GM23338 (cell line): ENCODE data around the gene LRP1B. TPM values are rescaled to one million over a fixed set of nuclear protein-coding genes. Genes with fewer than 3 reads are reported as not detected.
A peak's percentile ranks its signal among the peaks of the same experiment; 100 is the strongest.

ENCODE experiments used
- ATAC-seq: fragments of 200-7000 bp; cut with Tn5 transposase; 3 replicates; pipeline ENCODE4 v1.9.1; 2020
- DNase-seq: peaks from one replicate; pipeline ENCODE4 v3.0.0-alpha.2; 2015; ENCODE audit warnings: low spot score
- H2AFZ ChIP-seq: fragments of 200-600 bp; sonication (generic); 2 replicates; pipeline ENCODE4 v1.8.0; 2016; ENCODE audit warnings: antibody characterized with exemption, mild to moderate bottlenecking, moderate library complexity
- H3F3A ChIP-seq: fragments of 200-600 bp; sonication (generic); replicated peaks from 2 replicates; pipeline ENCODE4 v1.8.0; 2017; ENCODE audit warnings: antibody characterized with exemption, mixed run types, low read depth
- H3K27ac ChIP-seq: fragments of 200-600 bp; sonication (generic); 2 replicates; pipeline ENCODE4 v1.6.1; 2016; ENCODE audit warnings: low read depth
- H3K27me3 ChIP-seq: fragments of 200-600 bp; sonication (generic); 2 replicates; pipeline ENCODE4 v1.8.0; 2016; ENCODE audit warnings: mild to moderate bottlenecking, mixed run types, moderate library complexity; ENCODE audit not compliant: insufficient read depth
- H3K36me3 ChIP-seq: fragments of 200-600 bp; sonication (generic); 2 replicates; pipeline ENCODE4 v1.8.0; 2016; ENCODE audit warnings: mild to moderate bottlenecking; ENCODE audit not compliant: insufficient read depth
- H3K4me1 ChIP-seq: fragments of 200-600 bp; sonication (generic); 2 replicates; pipeline ENCODE4 v1.8.0; 2016; ENCODE audit warnings: mild to moderate bottlenecking, moderate library complexity; ENCODE audit not compliant: insufficient read depth
- H3K4me2 ChIP-seq: fragments of 200-600 bp; sonication (generic); 2 replicates; pipeline ENCODE4 v1.7.1; 2017; ENCODE audit warnings: mixed run types
- H3K4me3 ChIP-seq: fragments of 200-600 bp; sonication (generic); 2 replicates; pipeline ENCODE4 v1.6.1; 2016; ENCODE audit warnings: mixed run types
- H3K79me2 ChIP-seq: fragments of 200-600 bp; sonication (generic); replicated peaks from 2 replicates; pipeline ENCODE4 v1.8.0; 2017; ENCODE audit warnings: mild to moderate bottlenecking; ENCODE audit not compliant: insufficient read depth
- H3K9me2 ChIP-seq: fragments of 200-600 bp; sonication (generic); 2 replicates; pipeline ENCODE4 v1.8.0; 2017; ENCODE audit not compliant: insufficient read depth
- H4K20me1 ChIP-seq: fragments of 200-600 bp; sonication (generic); replicated peaks from 2 replicates; pipeline ENCODE4 v1.8.0; 2017; ENCODE audit warnings: mild to moderate bottlenecking; ENCODE audit not compliant: insufficient read depth
- H3K27ac Mint-ChIP-seq: 2 replicates; pipeline ENCODE4 v1.8.0; 2020; ENCODE audit warnings: inconsistent platforms, mild to moderate bottlenecking, moderate library complexity, mixed read lengths
- H3K27me3 Mint-ChIP-seq: 3 replicates; pipeline ENCODE4 v1.8.0; 2022; ENCODE audit warnings: low read depth, mild to moderate bottlenecking, moderate library complexity, mixed read lengths, inconsistent platforms; ENCODE audit not compliant: insufficient read depth, poor library complexity
- H3K36me3 Mint-ChIP-seq: 3 replicates; pipeline ENCODE4 v1.8.0; 2021; ENCODE audit warnings: low read depth, mild to moderate bottlenecking, inconsistent platforms, moderate library complexity, mixed read lengths
- H3K4me1 Mint-ChIP-seq: 3 replicates; pipeline ENCODE4 v1.8.0; 2020; ENCODE audit warnings: mild to moderate bottlenecking, inconsistent platforms, mixed read lengths
- H3K4me3 Mint-ChIP-seq: 3 replicates; pipeline ENCODE4 v1.8.0; 2021; ENCODE audit warnings: moderate library complexity, mild to moderate bottlenecking, inconsistent platforms, mixed read lengths
- H3K9me3 Mint-ChIP-seq: 3 replicates; pipeline ENCODE4 v1.8.0; 2020; ENCODE audit warnings: moderate library complexity, mild to moderate bottlenecking, inconsistent platforms, mixed read lengths
- CREB1 ChIP-seq: fragments of 250-450 bp; sonication (Bioruptor Pico); IDR thresholded peaks from 2 replicates; pipeline ENCODE4 v1.5.0; 2020; ENCODE audit warnings: low read depth, mild to moderate bottlenecking, moderate library complexity
- ETS1 ChIP-seq: IDR thresholded peaks from 2 replicates; pipeline ENCODE4 v1.6.1; 2016; ENCODE audit warnings: antibody characterized with exemption
- EZH2 ChIP-seq: fragments of 200-600 bp; sonication (generic); IDR thresholded peaks from one replicate; pipeline ENCODE4 v1.8.0; 2017; ENCODE audit warnings: antibody characterized with exemption, mild to moderate bottlenecking, low read depth; ENCODE audit not compliant: unreplicated experiment
- JUNB ChIP-seq: IDR thresholded peaks from one replicate; pipeline ENCODE4 v1.6.1; 2016; ENCODE audit warnings: antibody characterized with exemption; ENCODE audit not compliant: unreplicated experiment
- NANOG ChIP-seq: IDR thresholded peaks from 2 replicates; pipeline ENCODE4 v1.6.1; 2016; ENCODE audit warnings: antibody characterized with exemption, borderline replicate concordance
- STAT1 ChIP-seq: IDR thresholded peaks from one replicate; pipeline ENCODE4 v1.6.1; 2016; ENCODE audit warnings: antibody characterized with exemption; ENCODE audit not compliant: unreplicated experiment
- ZNF331 ChIP-seq: fragments of 250-450 bp; sonication (Bioruptor Pico); IDR thresholded peaks from 2 replicates; pipeline ENCODE4 v1.5.0; 2020; ENCODE audit warnings: low read depth, mild to moderate bottlenecking, moderate library complexity
- polyA plus RNA-seq: library from polyadenylated mRNA; unstranded; fragments of >200 nt; fragmentation: Nextera tagmentation; extraction: Ambion mirVana; gene quantifications from 2 replicates; pipeline ENCODE4 v1.2.1, GENCODE V29; 2016
- total RNA-seq: library from RNA; depleted of rRNA; stranded (reverse); fragments of >200 nt; shearing (Covaris generic); gene quantifications from 2 replicates; pipeline ENCODE4 v1.2.3, GENCODE V29; 2014
- TF ChIP-seq, protein P1 (sequence below), 2 experiments: fragments of 200-600 bp in 1 of 2; sonication (generic) in 1 of 2; conservative IDR thresholded peaks; 2 replicates each; pipeline versions ENCODE4 v1.5.1 to v1.6.1; 2016 to 2017; ENCODE audit warnings: antibody characterized with exemption in 2 of 2, low read depth in 2 of 2, mild to moderate bottlenecking in 2 of 2, moderate library complexity in 1 of 2
- TF ChIP-seq, protein P2 (sequence below): fragments of 250-450 bp; sonication (Bioruptor Pico); IDR thresholded peaks from 2 replicates; pipeline ENCODE4 v1.5.0; 2020; ENCODE audit warnings: mild to moderate bottlenecking, moderate library complexity

Gene LRP1B
- total and polyA plus RNA-seq, 2 experiments from 2014 or later: 0.15 to 0.97 TPM

DNA sequence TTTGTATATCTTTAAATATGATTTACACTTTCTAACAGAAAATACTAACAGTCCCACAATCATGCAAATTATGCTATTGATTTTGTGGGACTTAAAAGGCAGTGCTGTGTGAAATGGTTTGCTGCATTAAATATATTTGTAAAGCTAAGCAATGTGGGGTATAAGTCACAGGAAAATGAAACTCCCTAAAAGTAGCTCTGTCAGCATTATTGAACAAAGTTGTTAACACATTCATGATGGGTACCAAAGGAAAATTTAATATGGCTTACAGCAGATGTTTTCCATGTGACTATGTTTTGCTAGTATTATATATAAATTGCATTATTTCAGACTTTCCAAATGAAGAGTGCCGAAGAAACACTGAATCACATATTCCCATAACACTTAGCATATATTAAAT is 1450.0 kb downstream of the LRP1B start:
- Histone ChIP-seq H3K27ac (no peak overlapping the region), H3K9me2 (no peaks in the 10 kb centered on the region), H3K4me3 (no peak overlapping the region), H3K4me2 (no peak overlapping the region), H3K27me3 (no peaks in the 10 kb centered on the region), H3K79me2 (no peaks in the 10 kb centered on the region), H2AFZ (no peak overlapping the region), H4K20me1 (no peaks in the 10 kb centered on the region), H3K36me3 (no peaks in the 10 kb centered on the region), H3K4me1 (no peaks in the 10 kb centered on the region), H3F3A (no peaks in the 10 kb centered on the region)
- Mint-ChIP-seq H3K36me3 (no peaks in the 10 kb centered on the region), H3K4me3 (no peak overlapping the region), H3K4me1 (0 out of 3 replicates have a peak, but pooled peaks cover 3% of the 10 kb centered on the region), H3K27ac (no peak overlapping the region), H3K9me3 (no peaks in the 10 kb centered on the region), H3K27me3 (no peaks in the 10 kb centered on the region)
- TF ChIP-seq ETS1 (no peak), EZH2 (no peak), STAT1 (no peak), ZNF331 (no peak), JUNB (no peak), CREB1 (CRISPR knock-in tag) (no peak)
- TF ChIP-seq, protein P1, sequence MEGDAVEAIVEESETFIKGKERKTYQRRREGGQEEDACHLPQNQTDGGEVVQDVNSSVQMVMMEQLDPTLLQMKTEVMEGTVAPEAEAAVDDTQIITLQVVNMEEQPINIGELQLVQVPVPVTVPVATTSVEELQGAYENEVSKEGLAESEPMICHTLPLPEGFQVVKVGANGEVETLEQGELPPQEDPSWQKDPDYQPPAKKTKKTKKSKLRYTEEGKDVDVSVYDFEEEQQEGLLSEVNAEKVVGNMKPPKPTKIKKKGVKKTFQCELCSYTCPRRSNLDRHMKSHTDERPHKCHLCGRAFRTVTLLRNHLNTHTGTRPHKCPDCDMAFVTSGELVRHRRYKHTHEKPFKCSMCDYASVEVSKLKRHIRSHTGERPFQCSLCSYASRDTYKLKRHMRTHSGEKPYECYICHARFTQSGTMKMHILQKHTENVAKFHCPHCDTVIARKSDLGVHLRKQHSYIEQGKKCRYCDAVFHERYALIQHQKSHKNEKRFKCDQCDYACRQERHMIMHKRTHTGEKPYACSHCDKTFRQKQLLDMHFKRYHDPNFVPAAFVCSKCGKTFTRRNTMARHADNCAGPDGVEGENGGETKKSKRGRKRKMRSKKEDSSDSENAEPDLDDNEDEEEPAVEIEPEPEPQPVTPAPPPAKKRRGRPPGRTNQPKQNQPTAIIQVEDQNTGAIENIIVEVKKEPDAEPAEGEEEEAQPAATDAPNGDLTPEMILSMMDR (conservative IDR thresholded peaks at IDR 0.05; ENCODE audit: low read depth in 2 of 2): no peak
- DNase-seq: no peak
- no peak for ATAC-seq

- Histone ChIP-seq H3K4me1 (no peaks in the 10 kb centered on the region), H3K27ac (no peak overlapping the region), H3K36me3 (no peaks in the 10 kb centered on the region), H4K20me1 (no peaks in the 10 kb centered on the region), H3K27me3 (no peaks in the 10 kb centered on the region), H3K79me2 (no peaks in the 10 kb centered on the region), H3F3A (no peaks in the 10 kb centered on the region), H3K9me2 (no peaks in the 10 kb centered on the region), H3K4me2 (no peak overlapping the region), H2AFZ (peak overlapping the region; percentile 70; the same call in 1 of the 2 replicates), H3K4me3 (no peak overlapping the region)
- Mint-ChIP-seq H3K4me3 (no peak overlapping the region), H3K9me3 (no peaks in the 10 kb centered on the region), H3K4me1 (0 out of 3 replicates have a peak, but pooled peaks cover 3% of the 10 kb centered on the region), H3K27ac (no peak overlapping the region), H3K36me3 (no peaks in the 10 kb centered on the region), H3K27me3 (no peaks in the 10 kb centered on the region)
- ATAC-seq (no peak), DNase-seq (no peak)
- TF ChIP-seq, protein P2, sequence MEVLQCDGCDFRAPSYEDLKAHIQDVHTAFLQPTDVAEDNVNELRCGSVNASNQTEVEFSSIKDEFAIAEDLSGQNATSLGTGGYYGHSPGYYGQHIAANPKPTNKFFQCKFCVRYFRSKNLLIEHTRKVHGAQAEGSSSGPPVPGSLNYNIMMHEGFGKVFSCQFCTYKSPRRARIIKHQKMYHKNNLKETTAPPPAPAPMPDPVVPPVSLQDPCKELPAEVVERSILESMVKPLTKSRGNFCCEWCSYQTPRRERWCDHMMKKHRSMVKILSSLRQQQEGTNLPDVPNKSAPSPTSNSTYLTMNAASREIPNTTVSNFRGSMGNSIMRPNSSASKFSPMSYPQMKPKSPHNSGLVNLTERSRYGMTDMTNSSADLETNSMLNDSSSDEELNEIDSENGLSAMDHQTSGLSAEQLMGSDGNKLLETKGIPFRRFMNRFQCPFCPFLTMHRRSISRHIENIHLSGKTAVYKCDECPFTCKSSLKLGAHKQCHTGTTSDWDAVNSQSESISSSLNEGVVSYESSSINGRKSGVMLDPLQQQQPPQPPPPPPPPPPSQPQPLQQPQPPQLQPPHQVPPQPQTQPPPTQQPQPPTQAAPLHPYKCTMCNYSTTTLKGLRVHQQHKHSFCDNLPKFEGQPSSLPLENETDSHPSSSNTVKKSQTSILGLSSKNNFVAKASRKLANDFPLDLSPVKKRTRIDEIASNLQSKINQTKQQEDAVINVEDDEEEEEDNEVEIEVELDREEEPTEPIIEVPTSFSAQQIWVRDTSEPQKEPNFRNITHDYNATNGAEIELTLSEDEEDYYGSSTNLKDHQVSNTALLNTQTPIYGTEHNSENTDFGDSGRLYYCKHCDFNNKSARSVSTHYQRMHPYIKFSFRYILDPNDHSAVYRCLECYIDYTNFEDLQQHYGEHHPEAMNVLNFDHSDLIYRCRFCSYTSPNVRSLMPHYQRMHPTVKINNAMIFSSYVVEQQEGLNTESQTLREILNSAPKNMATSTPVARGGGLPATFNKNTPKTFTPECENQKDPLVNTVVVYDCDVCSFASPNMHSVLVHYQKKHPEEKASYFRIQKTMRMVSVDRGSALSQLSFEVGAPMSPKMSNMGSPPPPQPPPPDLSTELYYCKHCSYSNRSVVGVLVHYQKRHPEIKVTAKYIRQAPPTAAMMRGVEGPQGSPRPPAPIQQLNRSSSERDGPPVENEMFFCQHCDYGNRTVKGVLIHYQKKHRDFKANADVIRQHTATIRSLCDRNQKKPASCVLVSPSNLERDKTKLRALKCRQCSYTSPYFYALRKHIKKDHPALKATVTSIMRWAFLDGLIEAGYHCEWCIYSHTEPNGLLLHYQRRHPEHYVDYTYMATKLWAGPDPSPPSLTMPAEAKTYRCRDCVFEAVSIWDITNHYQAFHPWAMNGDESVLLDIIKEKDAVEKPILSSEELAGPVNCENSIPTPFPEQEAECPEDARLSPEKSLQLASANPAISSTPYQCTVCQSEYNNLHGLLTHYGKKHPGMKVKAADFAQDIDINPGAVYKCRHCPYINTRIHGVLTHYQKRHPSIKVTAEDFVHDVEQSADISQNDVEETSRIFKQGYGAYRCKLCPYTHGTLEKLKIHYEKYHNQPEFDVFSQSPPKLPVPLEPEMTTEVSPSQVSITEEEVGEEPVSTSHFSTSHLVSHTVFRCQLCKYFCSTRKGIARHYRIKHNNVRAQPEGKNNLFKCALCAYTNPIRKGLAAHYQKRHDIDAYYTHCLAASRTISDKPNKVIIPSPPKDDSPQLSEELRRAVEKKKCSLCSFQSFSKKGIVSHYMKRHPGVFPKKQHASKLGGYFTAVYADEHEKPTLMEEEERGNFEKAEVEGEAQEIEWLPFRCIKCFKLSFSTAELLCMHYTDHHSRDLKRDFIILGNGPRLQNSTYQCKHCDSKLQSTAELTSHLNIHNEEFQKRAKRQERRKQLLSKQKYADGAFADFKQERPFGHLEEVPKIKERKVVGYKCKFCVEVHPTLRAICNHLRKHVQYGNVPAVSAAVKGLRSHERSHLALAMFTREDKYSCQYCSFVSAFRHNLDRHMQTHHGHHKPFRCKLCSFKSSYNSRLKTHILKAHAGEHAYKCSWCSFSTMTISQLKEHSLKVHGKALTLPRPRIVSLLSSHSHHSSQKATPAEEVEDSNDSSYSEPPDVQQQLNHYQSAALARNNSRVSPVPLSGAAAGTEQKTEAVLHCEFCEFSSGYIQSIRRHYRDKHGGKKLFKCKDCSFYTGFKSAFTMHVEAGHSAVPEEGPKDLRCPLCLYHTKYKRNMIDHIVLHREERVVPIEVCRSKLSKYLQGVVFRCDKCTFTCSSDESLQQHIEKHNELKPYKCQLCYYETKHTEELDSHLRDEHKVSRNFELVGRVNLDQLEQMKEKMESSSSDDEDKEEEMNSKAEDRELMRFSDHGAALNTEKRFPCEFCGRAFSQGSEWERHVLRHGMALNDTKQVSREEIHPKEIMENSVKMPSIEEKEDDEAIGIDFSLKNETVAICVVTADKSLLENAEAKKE (CRISPR knock-in tag): no peak
- no peak for TF ChIP-seq NANOG
- no peak for TF ChIP-seq JUNB
- TF ChIP-seq, protein P1 (conservative IDR thresholded peaks at IDR 0.05; ENCODE audit: low read depth in 2 of 2): no peak
- no peak for TF ChIP-seq ZNF331
Measured at GRCh38 chr2:140679752-140680151, 1451.1 kb downstream of the LRP1B start.
